ENCODE data around the gene DCBLD1.
"Not testable (repeated sequence)": the region's sequence is repeated elsewhere in the genome, so short reads cannot be mapped to it uniquely, and the experiment has no call there.

Gene DCBLD1

DNA sequence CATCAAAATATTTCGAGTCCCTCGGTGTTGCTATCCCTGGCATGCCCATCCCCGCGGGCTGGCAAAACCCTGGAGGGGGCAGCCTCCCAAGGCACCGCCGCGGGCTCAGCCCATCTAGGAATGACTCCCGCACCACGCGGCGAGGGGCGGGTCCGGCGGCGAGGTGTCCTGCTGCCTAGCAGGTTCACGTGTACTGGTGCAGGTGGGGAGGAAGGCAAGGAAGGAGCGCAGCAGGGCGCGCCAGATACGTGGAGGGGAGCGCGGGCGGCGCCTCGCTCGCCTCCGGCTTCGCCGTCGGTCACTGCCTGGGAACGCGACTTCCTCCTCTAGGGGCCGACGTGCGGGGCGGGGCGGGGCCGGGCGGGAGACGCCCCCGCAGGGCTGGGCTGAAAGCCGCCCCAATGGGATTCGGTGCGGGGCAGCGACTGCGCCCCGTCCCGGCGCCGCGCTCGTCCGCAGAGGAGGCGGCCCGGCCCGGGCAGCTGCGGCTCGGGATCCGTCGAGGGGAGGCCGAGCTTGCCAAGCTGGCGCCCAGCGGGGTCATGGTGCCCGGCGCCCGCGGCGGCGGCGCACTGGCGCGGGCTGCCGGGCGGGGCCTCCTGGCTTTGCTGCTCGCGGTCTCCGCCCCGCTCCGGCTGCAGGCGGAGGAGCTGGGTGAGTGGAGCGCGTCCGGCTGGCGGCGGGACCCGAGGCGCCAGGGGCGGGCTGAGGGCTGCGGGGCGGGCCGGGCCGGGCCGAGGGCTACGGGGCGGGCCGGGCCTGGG is at the start of gene DCBLD1:
Gene DCBLD1, plus strand, starts transcription at position 435 of the 764 bp plus-strand sequence. Its CDS starts 108 bp downstream, at position 543.
- DNase-seq (ENCODE audit: insufficient read length, low spot score): peak; percentile 72
- FAIRE-seq: peak; percentile 21

DNA sequence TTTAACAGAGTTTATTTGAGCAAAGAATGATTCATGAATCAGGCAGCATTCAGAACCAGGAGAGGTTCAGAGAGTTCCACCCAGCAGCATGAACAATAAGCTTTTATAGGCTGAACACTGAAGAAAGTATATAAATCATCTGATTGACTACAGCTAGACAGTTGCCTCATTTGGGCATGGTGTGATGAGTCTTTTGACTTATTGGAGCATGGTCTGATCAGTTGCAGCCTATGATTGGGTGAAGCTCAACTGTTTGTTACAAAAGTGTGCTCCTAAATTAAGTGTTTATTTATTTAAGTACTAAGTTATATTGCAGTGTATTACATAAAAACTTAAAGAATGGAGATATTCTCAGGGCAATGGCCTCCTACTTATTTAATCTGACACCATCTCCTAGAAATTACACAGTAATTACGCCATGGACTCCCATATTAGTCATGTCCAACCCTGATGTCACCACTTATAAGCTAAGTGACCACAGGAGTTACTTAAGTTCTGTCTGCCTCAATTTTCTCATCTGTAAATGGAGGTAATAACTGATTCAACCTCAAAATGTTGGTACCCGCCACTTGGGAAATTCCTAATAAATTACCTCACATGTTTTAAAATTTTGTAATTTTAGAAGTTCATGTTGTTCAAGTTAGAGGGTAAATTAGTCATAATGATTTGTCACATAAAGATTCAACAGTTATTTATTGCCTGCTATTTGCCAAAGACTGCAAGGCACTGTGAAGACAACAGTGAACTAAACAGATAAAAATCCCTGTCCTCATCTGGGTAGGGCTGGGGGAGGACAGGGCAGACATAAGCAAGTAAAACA is 41.6 kb upstream of the DCBLD1 start:
- FAIRE-seq: no peak
- no peak for DNase-seq (ENCODE audit: insufficient read length, low spot score)

DNA sequence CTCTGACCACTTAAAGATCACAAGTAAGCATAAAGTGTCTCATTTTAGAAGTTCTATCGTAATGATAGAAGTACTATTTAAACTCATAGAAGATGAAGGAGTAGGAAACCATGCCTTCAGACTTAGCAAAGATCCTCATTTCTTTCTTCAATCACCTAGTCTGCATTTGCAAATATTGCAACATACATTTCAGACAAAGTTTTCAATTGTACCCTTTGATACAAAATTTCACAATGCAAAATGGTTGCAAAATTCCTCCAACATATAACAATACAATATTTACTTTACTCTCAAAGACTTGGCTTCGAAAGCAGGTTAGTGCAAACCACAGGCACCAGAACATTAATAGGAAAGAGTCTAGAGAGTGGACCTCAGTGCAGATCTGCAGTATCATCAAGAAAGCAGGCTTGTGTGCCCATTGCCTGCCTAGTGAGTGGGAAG is 40.6 kb upstream of the DCBLD1 start:
- no peak for FAIRE-seq
- no peak for DNase-seq (ENCODE audit: insufficient read length, low spot score)

DNA sequence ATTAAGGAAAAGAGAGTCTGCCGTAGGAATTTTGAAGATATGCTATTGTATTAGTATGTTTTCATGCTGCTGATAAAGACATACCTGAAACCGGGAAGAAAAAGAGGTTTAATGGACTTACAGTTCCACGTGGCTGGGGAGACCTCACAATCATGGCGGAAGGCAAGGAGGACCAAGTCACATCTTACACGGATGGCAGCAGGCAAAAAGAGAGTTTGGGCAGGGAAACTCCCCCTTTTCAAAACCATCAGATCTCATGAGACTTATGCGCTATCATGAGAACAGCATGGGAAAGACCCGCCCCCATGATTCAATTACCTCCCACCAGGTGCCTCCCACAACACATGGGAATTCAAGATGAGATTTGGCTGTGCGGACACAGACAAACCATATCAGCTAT is 40.2 kb upstream of the DCBLD1 start:
- FAIRE-seq; DNase-seq (ENCODE audit: insufficient read length, low spot score): not testable (repeated sequence)

DNA sequence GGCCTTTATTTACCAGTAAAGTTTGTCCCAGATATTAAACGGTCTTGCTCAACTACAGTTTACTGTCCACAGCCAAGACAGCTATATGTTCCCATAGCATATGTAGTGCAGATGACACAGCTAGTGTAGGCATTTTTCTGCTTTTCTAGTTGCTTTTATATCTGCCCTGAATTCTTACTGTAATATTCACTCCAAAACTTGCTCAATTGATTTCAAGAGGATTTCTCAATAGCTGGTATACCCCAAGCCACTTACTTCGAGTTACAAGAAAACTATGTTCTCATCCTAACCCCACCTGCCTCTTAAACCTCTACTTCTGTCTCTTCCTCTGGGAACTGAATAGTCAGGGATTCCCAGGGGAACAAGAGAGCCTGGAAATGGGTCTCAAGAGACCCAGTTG is 37.9 kb upstream of the DCBLD1 start:
- DNase-seq (ENCODE audit: insufficient read length, low spot score) (no peak), FAIRE-seq (no peak)

DNA sequence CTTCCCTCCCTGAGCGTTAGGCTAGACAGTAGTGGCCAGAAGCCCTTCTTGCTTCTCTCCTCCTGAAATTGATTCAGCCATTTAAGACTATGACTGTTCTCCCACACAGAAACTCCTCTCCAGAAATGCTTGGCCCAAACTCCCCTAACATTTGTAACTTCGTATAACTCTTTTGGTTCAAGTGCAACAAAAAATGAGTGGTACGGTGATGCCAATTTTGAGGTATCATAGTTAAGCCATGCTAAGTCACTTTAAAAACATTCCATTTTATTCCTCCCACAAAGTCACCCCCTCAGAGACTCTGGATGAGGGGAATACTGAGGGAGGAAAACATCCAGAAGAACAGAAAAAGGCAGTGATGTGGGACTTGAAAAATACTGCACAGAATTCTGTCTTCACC is 35.6 kb upstream of the DCBLD1 start:
- DNase-seq (ENCODE audit: insufficient read length, low spot score) (no peak), FAIRE-seq (no peak)

DNA sequence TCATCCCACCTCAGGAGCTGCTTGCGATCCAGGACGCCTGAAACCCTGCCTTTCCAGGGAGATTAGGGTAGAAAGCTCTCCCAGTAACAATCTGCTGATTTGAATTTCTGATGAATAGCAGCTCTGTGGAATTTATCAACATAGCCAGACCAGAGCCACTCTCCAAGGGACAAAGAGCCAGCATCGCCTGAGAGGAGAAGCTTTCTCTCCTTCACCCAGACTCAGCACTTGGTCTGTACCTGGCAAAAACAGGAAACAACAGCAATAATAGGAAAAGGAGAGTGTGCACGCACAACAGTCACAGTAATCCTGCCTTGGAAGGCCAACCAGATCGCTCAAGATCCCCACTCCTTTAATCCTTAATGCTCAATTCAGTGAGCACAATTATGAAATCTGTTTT is 34.5 kb upstream of the DCBLD1 start:
- DNase-seq (ENCODE audit: insufficient read length, low spot score) (no peak), FAIRE-seq (no peak)

DNA sequence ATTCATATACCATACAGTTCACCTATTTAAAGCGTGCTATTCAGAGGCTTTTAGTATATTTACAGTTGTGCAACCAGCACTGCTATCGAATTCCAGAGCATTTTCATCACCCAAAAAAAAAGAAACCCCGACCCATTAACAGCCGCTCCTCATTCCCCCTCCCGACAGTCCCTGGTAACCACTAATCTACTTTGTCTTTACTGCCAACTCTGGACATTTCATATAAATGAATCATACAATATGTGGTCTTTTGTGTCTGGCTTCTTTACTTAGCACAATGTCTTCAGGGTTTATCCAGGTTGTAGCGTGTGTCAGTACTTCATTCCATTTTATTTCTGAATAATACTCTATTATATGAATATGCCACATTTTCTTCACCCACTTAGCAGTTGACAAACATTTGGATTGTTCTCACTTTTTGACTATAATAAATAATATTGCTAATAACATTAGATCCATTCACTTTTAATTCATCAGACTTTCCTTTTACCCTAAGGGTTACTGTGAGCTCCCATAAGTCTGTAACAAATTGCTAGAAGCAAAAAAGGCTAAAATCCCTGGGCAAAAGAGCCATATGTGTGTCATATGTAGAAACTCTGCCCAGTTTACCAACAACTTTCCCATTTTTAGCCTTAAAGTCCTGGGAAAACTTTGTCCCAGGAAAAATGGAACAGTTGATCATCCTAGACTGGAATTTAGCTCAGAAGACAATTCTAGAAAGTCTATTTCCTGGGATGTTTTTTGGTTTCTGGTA is 33.6 kb upstream of the DCBLD1 start:
- FAIRE-seq (no peak), DNase-seq (ENCODE audit: insufficient read length, low spot score) (no peak)

DNA sequence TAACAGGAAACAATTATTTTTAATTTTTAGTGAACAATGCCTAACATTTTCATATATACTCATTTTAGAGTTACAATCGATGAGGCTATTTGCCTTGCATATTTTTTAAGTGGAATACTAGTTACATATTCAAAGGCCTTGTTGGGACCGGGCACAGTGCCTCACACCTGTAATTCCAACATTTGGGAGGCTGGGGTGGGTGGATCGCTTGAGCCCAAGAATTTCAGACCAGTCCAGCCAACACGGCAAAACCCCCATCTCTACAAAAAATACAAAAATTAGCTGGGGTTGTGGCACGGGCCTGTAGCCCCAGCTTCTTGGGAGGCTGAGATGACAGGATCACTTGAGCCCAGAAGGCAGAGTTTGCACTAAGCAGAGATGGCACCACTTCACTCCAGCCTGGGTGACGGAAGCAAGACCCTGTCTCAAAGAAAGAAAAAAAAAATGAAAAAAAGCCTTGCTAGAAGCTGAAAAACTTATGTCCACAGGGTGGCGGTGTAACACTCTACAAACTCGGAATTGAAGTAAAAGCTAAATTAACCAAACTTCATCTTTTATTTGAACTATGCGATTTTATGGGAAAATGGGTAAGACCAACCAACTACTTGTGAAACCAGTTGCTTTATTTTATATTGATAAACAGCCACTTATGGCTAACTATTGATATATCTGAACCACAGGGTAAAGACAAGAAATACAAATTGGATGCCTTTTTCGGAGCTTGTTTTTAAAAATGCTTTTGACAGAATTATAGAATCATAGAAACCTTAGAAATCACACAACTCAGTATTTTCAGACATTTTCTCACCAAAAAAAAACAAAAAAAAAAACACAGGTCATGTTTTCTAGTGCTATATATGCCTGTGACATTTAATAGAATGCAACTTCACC is 32.7 kb upstream of the DCBLD1 start:
- peak; percentile 57 for FAIRE-seq
- peak; percentile 10 for DNase-seq (ENCODE audit: insufficient read length, low spot score)

DNA sequence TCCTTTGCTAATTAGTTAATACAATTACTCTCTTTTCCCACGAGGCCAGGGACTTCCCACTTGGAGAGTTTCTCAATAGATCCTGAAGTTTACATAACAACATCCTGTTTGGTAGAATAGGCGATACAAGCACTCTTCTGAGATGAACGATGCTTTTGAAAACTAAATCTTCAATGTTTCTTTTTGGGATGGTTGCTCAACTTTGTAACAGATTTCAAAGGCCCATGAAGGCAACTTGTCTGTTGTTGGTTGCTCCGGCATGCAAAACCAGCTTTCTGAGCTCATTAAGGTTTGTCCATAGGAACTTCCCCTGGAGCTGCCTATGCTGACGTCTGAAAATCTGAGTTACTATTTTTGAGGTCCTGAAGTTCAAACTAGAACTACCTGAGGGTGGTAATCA is 30.8 kb upstream of the DCBLD1 start:
- DNase-seq (ENCODE audit: insufficient read length, low spot score) (no peak), FAIRE-seq (no peak)

DNA sequence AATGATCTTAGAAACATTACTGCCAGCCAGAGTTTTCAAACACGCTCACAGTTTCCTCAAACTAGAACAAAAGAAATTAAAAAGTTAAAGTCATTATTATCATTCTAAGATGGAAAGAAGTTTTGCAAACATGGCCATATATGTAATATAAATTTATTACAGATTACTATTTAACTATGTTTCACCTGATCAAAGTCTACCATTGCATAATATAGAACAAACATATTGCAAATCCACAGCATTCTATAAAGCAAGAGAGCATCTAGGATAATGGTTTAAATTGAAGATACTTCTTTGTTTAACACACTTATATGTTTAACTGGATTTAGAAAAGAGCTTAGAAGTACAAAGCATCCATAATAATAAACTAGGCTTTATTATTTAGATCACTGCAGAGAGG is 26.2 kb upstream of the DCBLD1 start:
- no peak for DNase-seq (ENCODE audit: insufficient read length, low spot score)
- no peak for FAIRE-seq

DNA sequence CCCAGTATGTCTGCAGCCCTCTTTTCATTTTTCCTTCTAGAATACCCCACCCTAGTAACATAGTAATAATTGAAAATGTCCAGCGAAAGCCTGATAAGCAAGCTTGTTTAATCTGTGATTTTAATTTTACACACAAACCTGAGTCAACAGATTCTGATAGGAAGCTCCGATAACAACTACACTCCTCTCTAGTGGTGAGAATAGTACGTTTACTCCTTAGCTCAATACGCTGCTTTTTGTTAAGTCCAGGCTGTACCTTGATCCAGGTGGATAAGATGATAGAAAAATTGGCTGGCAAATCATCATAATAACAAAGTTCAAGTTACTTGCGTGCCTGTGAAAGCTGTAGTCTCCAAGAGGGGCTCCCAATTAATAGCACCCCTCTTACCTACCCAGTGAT is 25.5 kb upstream of the DCBLD1 start:
- FAIRE-seq: no peak
- DNase-seq (ENCODE audit: insufficient read length, low spot score): no peak

DNA sequence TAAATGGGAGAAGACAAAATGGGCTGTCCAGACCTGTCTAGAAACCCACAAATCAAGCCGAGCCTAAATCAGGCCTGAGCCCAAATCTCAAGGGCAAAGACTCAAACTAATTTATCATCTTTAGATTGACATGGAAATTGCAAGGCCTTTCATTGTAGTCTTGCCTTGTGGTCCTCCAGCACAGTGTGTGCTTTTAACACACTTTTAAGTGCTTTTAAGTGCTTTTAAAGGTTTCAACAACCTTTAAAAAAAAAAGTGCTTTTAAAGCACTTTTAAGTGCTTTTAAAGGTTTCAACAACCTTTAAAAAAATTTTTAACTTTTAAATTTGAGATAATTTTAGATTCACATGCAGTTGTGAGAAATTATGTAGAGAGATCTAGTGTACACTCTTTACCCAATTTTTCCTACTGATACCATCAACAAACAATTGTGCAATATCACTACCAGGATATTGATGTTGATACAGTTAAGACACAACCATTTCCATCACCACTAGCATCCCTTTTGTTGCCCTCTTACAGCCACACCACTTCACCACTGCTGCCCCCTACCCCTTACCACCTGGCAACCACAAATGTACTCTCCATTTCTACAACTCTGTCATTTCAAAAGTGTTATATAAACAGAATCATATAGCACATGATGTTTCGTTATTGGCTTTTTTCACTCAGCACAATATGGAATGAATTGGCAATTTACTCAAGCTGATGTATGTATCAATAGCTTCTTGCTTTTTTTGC is 23.1 kb upstream of the DCBLD1 start:
- FAIRE-seq (no peak), DNase-seq (ENCODE audit: insufficient read length, low spot score) (no peak)

DNA sequence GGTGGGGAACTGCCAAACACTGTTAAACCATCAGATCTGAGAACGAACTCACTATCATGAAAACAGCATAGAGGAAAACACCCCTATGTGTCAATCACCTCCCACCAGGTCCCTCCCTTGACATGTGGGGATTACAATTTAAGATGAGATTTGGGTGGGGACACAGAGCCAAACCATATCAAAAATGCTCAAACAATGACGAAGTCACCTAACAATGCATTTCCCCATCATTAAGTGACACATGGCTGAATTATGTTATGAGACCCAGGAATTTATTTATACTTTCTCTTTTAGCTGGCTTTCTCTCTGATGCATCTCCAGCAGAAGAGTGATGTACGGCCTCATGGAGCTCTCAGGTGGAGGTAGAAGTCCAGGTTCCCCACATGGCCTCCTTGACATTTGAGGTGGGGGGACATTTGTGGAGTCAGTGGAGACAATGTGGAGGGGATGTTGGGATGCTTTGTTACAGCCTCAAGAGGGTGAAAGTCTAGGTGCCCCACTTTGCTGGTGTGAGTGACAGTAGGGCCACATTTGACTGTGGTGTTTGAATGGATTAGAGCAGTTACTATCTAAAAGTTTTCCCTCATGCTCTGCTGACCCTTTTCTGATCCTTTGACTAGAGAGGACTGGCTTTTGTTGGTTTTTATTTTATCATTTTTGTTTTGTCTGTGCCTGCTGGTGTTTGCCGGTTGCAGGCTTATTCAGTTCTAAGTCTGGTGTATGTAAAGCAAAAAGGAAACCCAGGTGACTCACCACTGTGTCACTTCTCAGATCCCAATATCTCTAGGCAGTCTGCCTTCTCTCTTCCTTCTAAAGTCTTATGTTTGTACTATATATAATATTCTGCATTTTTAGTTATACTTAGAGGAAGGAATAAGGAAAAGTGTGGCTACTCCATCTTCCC is 18.5 kb upstream of the DCBLD1 start:
- FAIRE-seq (no peak), DNase-seq (ENCODE audit: insufficient read length, low spot score) (no peak)

DNA sequence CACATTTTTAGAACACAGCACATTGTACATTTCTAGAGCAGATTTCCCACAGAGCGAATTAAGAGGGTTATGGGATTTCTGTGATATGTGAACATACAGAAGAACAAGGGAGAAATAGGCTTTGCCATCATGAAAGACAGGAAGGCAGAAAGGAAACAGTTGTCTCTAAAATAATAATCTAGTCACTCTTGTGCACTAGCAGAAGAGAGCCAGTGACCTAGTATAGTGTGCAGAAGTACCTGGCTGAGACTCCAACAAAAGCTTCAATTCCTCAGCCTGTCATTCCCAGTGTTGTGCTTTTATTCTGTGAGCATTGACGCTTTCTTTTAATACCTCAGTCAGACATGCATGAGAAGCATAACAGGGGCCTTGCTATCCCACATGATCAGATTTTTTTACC is 17.8 kb upstream of the DCBLD1 start:
- DNase-seq (ENCODE audit: insufficient read length, low spot score): no peak
- FAIRE-seq: peak; percentile 52

DNA sequence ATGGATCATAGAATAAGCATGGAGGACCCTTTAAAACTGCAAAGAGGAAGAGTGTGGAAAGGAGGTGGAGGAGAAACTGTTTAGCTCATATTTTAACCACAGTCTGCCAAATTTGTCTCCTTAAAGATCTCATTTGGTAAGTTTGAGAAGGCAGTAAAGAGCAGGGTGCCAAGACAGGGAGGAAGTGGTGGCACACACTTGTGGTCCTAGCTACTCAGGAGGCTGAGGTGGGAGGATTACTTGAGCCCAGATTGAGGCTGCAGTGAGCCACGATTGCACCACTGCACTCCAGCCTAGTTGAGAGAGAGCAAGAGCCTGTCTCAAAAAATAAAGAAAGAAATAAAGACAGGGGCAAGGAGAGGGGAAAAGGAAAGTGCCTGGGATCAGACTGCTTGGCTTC is 16.8 kb upstream of the DCBLD1 start:
- FAIRE-seq (no peak), DNase-seq (ENCODE audit: insufficient read length, low spot score) (no peak)

DNA sequence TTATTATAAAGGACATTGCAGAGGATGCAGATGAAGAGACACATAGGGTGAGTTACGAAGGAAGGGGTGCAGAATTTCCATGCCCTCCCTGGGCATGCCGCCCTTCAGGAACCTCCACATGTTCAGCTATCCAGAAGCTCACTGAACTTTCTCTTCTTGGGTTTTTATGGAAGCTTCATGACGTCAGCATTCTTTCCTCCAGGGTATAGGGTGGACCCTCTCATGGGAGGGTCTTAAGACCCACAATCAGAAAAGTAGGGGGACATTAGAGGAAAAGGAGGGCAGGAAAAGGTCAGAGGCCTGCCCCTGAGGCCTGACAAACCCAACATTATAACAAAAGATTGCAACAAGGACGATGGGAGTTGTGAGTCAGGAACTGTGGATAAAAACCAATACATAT is 14.6 kb upstream of the DCBLD1 start:
- FAIRE-seq: no peak
- no peak for DNase-seq (ENCODE audit: insufficient read length, low spot score)

DNA sequence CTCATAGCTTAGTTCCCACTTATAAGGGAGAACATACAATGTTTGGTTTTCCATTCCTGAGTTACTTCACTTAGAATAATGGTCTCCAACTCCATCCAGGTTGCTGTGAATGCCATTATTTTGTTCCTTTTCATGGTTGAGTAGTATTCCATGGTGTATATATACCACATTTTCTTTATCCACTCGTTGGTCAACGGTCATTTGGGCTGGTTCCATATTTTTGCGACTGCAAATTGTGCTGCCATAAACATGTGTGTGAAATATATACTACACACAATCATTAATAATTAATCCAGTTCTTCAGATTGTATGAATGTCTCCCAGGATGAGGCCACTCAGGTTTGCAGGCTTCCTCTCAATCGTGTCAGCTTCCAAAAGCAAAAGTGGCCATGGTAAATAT is 13.9 kb upstream of the DCBLD1 start:
- not testable (repeated sequence) for FAIRE-seq; DNase-seq (ENCODE audit: insufficient read length, low spot score)

DNA sequence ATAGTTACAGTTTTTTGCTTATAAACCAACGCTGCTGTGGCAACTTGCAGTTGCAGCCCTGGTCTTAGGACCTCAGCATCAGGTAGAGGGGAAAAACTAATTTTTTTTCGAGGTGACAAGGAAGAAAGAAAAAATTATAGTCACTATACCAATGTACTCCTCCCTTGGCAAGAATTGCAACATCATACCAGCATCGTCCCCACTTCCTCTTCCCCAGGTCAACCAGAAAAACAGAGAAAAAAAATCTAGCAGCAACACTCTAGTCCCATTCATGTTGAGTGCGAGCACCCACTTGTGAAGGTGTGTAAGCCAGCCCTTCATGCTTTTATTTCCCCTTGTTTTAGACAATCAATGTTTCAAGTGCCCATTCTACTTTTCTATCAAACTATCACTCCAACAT is 13.1 kb upstream of the DCBLD1 start:
- DNase-seq (ENCODE audit: insufficient read length, low spot score) (no peak), FAIRE-seq (no peak)

Measured in GM19239 (cell line).